PC-9 (cell line): ENCODE measurements around the gene SRBD1.

Experiments
- CTCF ChIP-seq: fragments of 200-600 bp; sonication (generic); conservative IDR thresholded peaks from 2 replicates; pipeline ENCODE4 v1.6.1; 2017; ENCODE audit warnings: mixed run types, antibody characterized with exemption, mild to moderate bottlenecking, moderate library complexity
- EZH2 ChIP-seq: fragments of 200-600 bp; sonication (generic); IDR thresholded peaks from 2 replicates; pipeline ENCODE4 v1.8.0; 2017; ENCODE audit warnings: antibody characterized with exemption, low read depth

GRCh38 chr2:45611020-45611859 is at the start of gene SRBD1:
- TF ChIP-seq CTCF (no peak), EZH2 (no peak)
